HepG2 (cell line): Measurements from ENCODE around the gene RBM18. TPM values are rescaled to one million over a fixed set of nuclear protein-coding genes. Genes with fewer than 3 reads are reported as not detected.

Source experiments
- BCL6 ChIP-seq: IDR thresholded peaks from 2 replicates; pipeline ENCODE4 v1.6.1; 2016; ENCODE audit warnings: missing genetic modification reagents, missing compliant biosample characterization
- CEBPB ChIP-seq: IDR thresholded peaks from 2 replicates; pipeline ENCODE4 v1.6.1; 2011; ENCODE audit warnings: low read depth, low read length, improper control_type of control experiment, borderline replicate concordance
- DR1 ChIP-seq: sonication (generic); formaldehyde crosslinking; IDR thresholded peaks from 2 replicates; pipeline ENCODE4 v1.8.0; 2021; ENCODE audit warnings: mild to moderate bottlenecking, missing genetic modification reagents, inconsistent platforms
- FOXA1 ChIP-seq, 2 experiments: fragments of 450-650 bp in 1 of 2; sonication (generic) in 1 of 2; formaldehyde crosslinking in 1 of 2; IDR thresholded peaks; 2 replicates each; pipeline versions ENCODE4 v1.4.0 to v1.6.1; 2016 to 2020; ENCODE audit warnings: missing genetic modification reagents in 1 of 2
- HNRNPH1 ChIP-seq: fragments of 200-400 bp; formaldehyde crosslinking; optimal IDR thresholded peaks from 2 replicates; pipeline ENCODE3; 2017; ENCODE audit warnings: mild to moderate bottlenecking, low read depth, low read length
- KDM1A ChIP-seq: IDR thresholded peaks from 2 replicates; pipeline ENCODE4 v1.6.1; 2016; ENCODE audit warnings: missing compliant biosample characterization
- SUZ12 ChIP-seq: fragments of 150-350 bp; IDR thresholded peaks from 2 replicates; pipeline ENCODE4 v1.6.1; 2014; ENCODE audit warnings: low read depth, low read length
- ZBTB40 ChIP-seq, 2 experiments: fragments of 450-650 bp in 1 of 2; sonication (generic) in 1 of 2; formaldehyde crosslinking in 1 of 2; IDR thresholded peaks; 2 replicates each; pipeline versions ENCODE4 v1.6.1 to v1.8.0; 2016 to 2022; ENCODE audit warnings: antibody characterized with exemption in 1 of 2, mild to moderate bottlenecking in 1 of 2, missing genetic modification reagents in 1 of 2
- ZNF30 ChIP-seq: sonication (generic); formaldehyde crosslinking; IDR thresholded peaks from 2 replicates; pipeline ENCODE4 v1.5.0; 2020; ENCODE audit warnings: mild to moderate bottlenecking, missing genetic modification reagents
- ZNF343 ChIP-seq: sonication (generic); formaldehyde crosslinking; IDR thresholded peaks from 2 replicates; pipeline ENCODE4 v1.4.0; 2020; ENCODE audit warnings: mild to moderate bottlenecking, missing genetic modification reagents
- ZNF350 ChIP-seq: sonication (generic); formaldehyde crosslinking; IDR thresholded peaks from 2 replicates; pipeline ENCODE4 v1.4.0; 2020; ENCODE audit warnings: mild to moderate bottlenecking, low read depth, missing genetic modification reagents, borderline replicate concordance
- ZNF496 ChIP-seq: sonication (generic); formaldehyde crosslinking; IDR thresholded peaks from 2 replicates; pipeline ENCODE4 v1.8.1; 2023; ENCODE audit warnings: mild to moderate bottlenecking, moderate library complexity, missing genetic modification reagents; ENCODE audit not compliant: insufficient replicate concordance
- ZNF574 ChIP-seq: sonication (generic); formaldehyde crosslinking; IDR thresholded peaks from 2 replicates; pipeline ENCODE4 v1.4.0; 2020; ENCODE audit warnings: missing genetic modification reagents
- ZNF644 ChIP-seq: IDR thresholded peaks from 2 replicates; pipeline ENCODE4 v1.6.1; 2016; ENCODE audit warnings: low read depth
- ZNF703 ChIP-seq: sonication (generic); formaldehyde crosslinking; IDR thresholded peaks from 2 replicates; pipeline ENCODE4 v1.5.1; 2020; ENCODE audit warnings: missing genetic modification reagents, mild to moderate bottlenecking, moderate library complexity, borderline replicate concordance
- polyA plus RNA-seq, 8 experiments: library from polyadenylated mRNA; depleted of rRNA in 3 of 8; stranded (reverse) in 7 of 8; unstranded in 1 of 8; fragments of >200 nt; fragmentation: Illumina TruSeq in 4 of 8; extraction: Trizol in 4 of 8; gene quantifications; 2 replicates each; pipeline versions ENCODE4 v1.2.1 to v1.2.3, GENCODE V29; 2011 to 2016; ENCODE audit warnings: low read depth in 4 of 8, missing spikeins in 1 of 8, mixed read lengths in 1 of 8; ENCODE audit not compliant: insufficient read depth in 1 of 8
- total RNA-seq, 5 experiments: library from RNA; depleted of rRNA; stranded (reverse); fragments of >200 nt; fragmentation: Illumina TruSeq; extraction: Trizol; gene quantifications; 2 replicates each; pipeline ENCODE4 v1.2.3, GENCODE V29; 2016; ENCODE audit warnings: low read depth in 1 of 5
- TF ChIP-seq, protein P1 (sequence below): IDR thresholded peaks from 2 replicates; pipeline ENCODE4 v1.6.1; 2016

Gene RBM18
- total and polyA plus RNA-seq, 2 of the 13 experiments (the other 11 are each of a cell fraction or from before 2014, with no cell fraction given): 12.6 to 16.6 TPM

GRCh38 chr9:122265149-122265915 lies 692 bp upstream of the RBM18 start (continued):
- TF ChIP-seq ZBTB40 (IDR thresholded peaks at IDR 0.05) (no peak), ZBTB40 (CRISPR knock-in tag; IDR thresholded peaks at IDR 0.05) (no peak), FOXA1 (IDR thresholded peaks at IDR 0.05) (no peak), FOXA1 (CRISPR knock-in tag; IDR thresholded peaks at IDR 0.05) (peak; percentile 29; the same call in 1 of the 2 replicates), SUZ12 (no peak), ZNF496 (CRISPR knock-in tag) (no peak), ZNF574 (CRISPR knock-in tag) (no peak), ZNF30 (CRISPR knock-in tag) (no peak), KDM1A (no peak), ZNF343 (no peak), ZNF350 (no peak), CEBPB (no peak), ZNF644 (no peak), BCL6 (CRISPR knock-in tag) (no peak), DR1 (no peak), ZNF703 (CRISPR knock-in tag) (no peak), HNRNPH1 (no peak)
- TF ChIP-seq, protein P1, sequence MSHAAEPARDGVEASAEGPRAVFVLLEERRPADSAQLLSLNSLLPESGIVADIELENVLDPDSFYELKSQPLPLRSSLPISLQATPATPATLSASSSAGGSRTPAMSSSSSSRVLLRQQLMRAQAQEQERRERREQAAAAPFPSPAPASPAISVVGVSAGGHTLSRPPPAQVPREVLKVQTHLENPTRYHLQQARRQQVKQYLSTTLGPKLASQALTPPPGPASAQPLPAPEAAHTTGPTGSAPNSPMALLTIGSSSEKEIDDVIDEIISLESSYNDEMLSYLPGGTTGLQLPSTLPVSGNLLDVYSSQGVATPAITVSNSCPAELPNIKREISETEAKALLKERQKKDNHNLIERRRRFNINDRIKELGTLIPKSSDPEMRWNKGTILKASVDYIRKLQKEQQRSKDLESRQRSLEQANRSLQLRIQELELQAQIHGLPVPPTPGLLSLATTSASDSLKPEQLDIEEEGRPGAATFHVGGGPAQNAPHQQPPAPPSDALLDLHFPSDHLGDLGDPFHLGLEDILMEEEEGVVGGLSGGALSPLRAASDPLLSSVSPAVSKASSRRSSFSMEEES (CRISPR knock-in tag): 0 out of 2 replicates have a peak, but pooled peaks have one; percentile 23
